Small intestine (tissue), 7 donors: Measurements from ENCODE around the gene CRKL. TPM values are rescaled to one million over a fixed set of nuclear protein-coding genes. Genes with fewer than 3 reads are reported as not detected.
A peak's percentile ranks its signal among the peaks of the same experiment; 100 is the strongest.

Experiments used
- DNase-seq, 2 donors: peaks; one replicate each; pipeline versions ENCODE4 v3.0.0 to v3.0.0-alpha.2; 2013
- FAIRE-seq: peaks from 2 replicates; lab custom pipeline; 2012; peaks lifted over from hg19 to GRCh38; lab: Jason Lieb, UNC
- H3K27ac ChIP-seq, 3 donors: one replicate each; pipeline ENCODE4 v1.5.1; 2013; ENCODE audit warnings: low read length in 2 of 3, mild to moderate bottlenecking in 2 of 3, control low read depth in 1 of 3, inconsistent platforms in 1 of 3, low read depth in 1 of 3, moderate library complexity in 1 of 3
- H3K27me3 ChIP-seq, 3 donors: one replicate each; pipeline ENCODE4 v1.6.1; 2013; ENCODE audit warnings: low read length in 3 of 3, inconsistent platforms in 1 of 3; ENCODE audit not compliant: control insufficient read depth in 3 of 3, insufficient read depth in 3 of 3
- H3K36me3 ChIP-seq, 3 donors: one replicate each; pipeline ENCODE4 v1.6.1; 2013; ENCODE audit warnings: low read length in 3 of 3, inconsistent platforms in 1 of 3, low read depth in 1 of 3, mild to moderate bottlenecking in 1 of 3, moderate library complexity in 1 of 3; ENCODE audit not compliant: control insufficient read depth in 3 of 3, insufficient read depth in 2 of 3
- H3K4me1 ChIP-seq, 3 donors: one replicate each; pipeline ENCODE4 v1.6.1; 2013; ENCODE audit warnings: low read length in 2 of 3, inconsistent platforms in 1 of 3, low read depth in 1 of 3, mild to moderate bottlenecking in 1 of 3, moderate library complexity in 1 of 3; ENCODE audit not compliant: control insufficient read depth in 3 of 3, insufficient read depth in 2 of 3
- H3K4me3 ChIP-seq, 3 donors: one replicate each; pipeline ENCODE4 v1.5.1; 2013; ENCODE audit warnings: low read length in 3 of 3, control low read depth in 1 of 3, inconsistent platforms in 1 of 3, low read depth in 1 of 3, mild to moderate bottlenecking in 1 of 3, moderate library complexity in 1 of 3
- H3K9me3 ChIP-seq, 2 donors: one replicate each; pipeline ENCODE4 v1.6.1; 2013; ENCODE audit warnings: low read depth in 1 of 2, low read length in 1 of 2; ENCODE audit not compliant: control insufficient read depth in 2 of 2, insufficient read depth in 1 of 2
- WGBS, 3 donors: extraction: QIAGEN DNeasy Blood & Tissue Kit; methylation state at CpG; one replicate each; pipeline ENCODE4 v1.1.7; 2013; 5-methylcytosine and 5-hydroxymethylcytosine counted together
- polyA plus RNA-seq, 4 donors: library from polyadenylated mRNA; stranded (reverse) in 3 of 4; unstranded in 1 of 4; fragments of 200-250 nt in 3 of 4; fragments of 120-200 nt in 1 of 4; gene quantifications; one replicate each; pipeline versions ENCODE4 v1.2.1 to v1.2.3, GENCODE V29; 2013
- donor health status: healthy with polysubstance abuse.
- donor health status: control.
- donor health status: control.
- donor health status: Bipolar disorder and iron deficiency.
- donor health status: healthy.

The CRKL gene
- polyA plus RNA-seq, 4 donors, result 18.6 to 57.8 (median 22.0) TPM

DNA sequence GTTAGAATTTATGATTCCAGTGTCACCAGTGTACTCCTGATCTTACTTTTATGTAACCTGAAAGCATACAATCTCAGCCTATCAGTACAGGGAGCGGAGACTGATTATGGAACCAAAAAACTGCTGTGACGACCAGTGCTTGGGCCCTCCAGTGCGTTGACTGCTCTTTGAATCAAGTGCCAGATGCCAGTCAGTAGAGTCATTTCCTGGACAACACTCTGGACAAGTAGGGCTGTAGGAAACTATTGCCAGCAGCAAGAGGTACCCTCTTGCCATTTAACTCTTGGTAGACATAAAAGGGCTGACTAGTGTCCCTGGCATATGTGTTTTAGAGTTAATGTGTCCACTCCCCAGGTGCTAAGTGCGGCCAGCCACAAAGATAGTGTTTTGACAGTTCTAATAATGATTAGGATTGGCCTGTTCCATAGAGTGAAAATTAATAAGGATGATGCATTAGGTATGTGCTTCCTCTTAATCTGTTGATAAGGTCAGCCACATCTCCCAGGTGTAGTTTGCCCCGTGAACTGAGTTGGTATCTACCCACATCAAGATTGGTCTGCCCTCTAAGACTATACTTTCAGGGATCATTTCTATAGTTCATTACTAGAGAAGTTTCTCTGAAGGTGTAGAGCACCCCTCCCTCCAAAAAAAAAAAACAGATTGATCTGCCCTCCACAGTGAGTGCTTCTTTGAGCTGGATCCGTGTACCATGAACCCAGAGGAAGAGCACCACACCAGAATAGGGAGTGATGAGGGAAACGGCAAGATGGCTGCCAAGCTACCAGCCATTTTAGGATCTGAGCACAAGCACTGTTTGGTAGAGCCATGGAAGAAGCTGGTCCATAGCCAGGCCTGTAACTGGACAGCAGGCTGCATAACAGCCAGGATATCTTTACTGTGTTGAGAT, 29.1 kb downstream of the CRKL start:
- Histone ChIP-seq H3K27ac (peak overlapping the region in 1 of 3 donors; percentile 53), H3K4me1 (peaks cover 6 to 56% (median 12%) of the 10 kb centered on the region in 3 donors)

DNA sequence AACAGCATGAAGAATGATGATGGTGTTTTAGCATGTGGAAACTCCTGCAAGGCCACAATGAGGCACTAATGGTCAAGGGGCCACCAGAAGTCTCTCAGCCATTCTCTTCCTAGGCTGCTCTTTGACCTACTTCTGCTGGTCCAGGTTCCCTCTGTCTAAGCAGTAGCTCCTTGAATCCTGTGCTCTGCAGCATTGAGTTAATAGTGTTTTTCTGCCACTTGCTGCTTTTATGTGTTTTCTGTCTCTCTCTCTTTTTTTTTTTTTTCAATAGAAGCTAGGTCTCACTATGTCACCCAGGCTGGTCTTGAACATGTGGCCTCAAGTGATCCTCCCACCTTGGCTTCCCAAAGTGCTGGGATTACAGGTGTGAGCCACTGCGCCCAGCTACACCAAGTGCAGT, 29.8 kb downstream of the CRKL start:
- H3K4me1 ChIP-seq, result peaks cover 6 to 58% (median 12%) of the 10 kb centered on the region in 3 donors
- WGBS, 3 donors, result 92 to 95% (median 95%) methylated on average over 1 of the region's 1 CpG
- no peak overlapping the region for H3K27ac ChIP-seq
- DNase-seq (no peak), FAIRE-seq (no peak)
- no peaks in the 10 kb centered on the region for H3K9me3 ChIP-seq
- H3K36me3 ChIP-seq, result peaks cover 4 to 45% (median 9%) of the 10 kb centered on the region in 3 donors
- H3K4me3 ChIP-seq, result no peak overlapping the region
- no peaks in the 10 kb centered on the region for H3K27me3 ChIP-seq

More for the DNA sequence above, 29.1 kb downstream of the CRKL start:
- DNase-seq, result no peak
- Histone ChIP-seq H3K9me3 (no peaks in the 10 kb centered on the region), H3K4me3 (no peak overlapping the region), H3K27me3 (no peaks in the 10 kb centered on the region), H3K36me3 (peaks cover 2 to 44% (median 8%) of the 10 kb centered on the region in 3 donors)
- 49 to 75% (median 69%) methylated on average over 7 of the region's 7 CpGs for WGBS, 3 donors
- no peak for FAIRE-seq

- WGBS, 3 donors, result 20 to 58% (median 44%) methylated on average over 5 of the region's 5 CpGs
- Histone ChIP-seq H3K27ac (peak overlapping the region in 2 of 3 donors; percentile 37 to 66), H3K4me1 (peaks cover 6 to 73% (median 14%) of the 10 kb centered on the region in 3 donors), H3K36me3 (peaks cover 4 to 53% (median 14%) of the 10 kb centered on the region in 3 donors), H3K9me3 (no peaks in the 10 kb centered on the region), H3K27me3 (no peaks in the 10 kb centered on the region), H3K4me3 (no peak overlapping the region)
- FAIRE-seq (no peak), DNase-seq (peak; percentile 78 to 85)
Measured at GRCh38 chr22:20948450-20948849, 31.2 kb downstream of the CRKL start.

- H3K27ac ChIP-seq, result peak overlapping the region in 2 of 3 donors; percentile 2 to 66
- no peak for DNase-seq
- WGBS, 3 donors, result 83 to 89% (median 86%) methylated on average over 5 of the region's 5 CpGs
- FAIRE-seq, result no peak
- no peaks in the 10 kb centered on the region for H3K27me3 ChIP-seq
- H3K4me3 ChIP-seq, result no peak overlapping the region
- H3K4me1 ChIP-seq, result peaks cover 6 to 78% (median 14%) of the 10 kb centered on the region in 3 donors
- H3K9me3 ChIP-seq, result no peaks in the 10 kb centered on the region
- peaks cover 7 to 55% (median 17%) of the 10 kb centered on the region in 3 donors for H3K36me3 ChIP-seq
Measured at GRCh38 chr22:20948989-20949388, 31.8 kb downstream of the CRKL start.

GRCh38 chr22:20949698-20950183, 32.5 kb downstream of the CRKL start:
- Histone ChIP-seq H3K27ac (peak overlapping the region; percentile 24 to 81 (median 45)), H3K9me3 (no peaks in the 10 kb centered on the region), H3K4me3 (no peak overlapping the region), H3K36me3 (peaks cover 7 to 60% (median 17%) of the 10 kb centered on the region in 3 donors), H3K4me1 (peaks cover 6 to 86% (median 14%) of the 10 kb centered on the region in 3 donors), H3K27me3 (no peaks in the 10 kb centered on the region)
- 64 to 77% (median 75%) methylated on average over 13 of the region's 13 CpGs for WGBS, 3 donors
- no peak for FAIRE-seq
- DNase-seq, result peak in 1 of 2 donors; percentile 29

DNA sequence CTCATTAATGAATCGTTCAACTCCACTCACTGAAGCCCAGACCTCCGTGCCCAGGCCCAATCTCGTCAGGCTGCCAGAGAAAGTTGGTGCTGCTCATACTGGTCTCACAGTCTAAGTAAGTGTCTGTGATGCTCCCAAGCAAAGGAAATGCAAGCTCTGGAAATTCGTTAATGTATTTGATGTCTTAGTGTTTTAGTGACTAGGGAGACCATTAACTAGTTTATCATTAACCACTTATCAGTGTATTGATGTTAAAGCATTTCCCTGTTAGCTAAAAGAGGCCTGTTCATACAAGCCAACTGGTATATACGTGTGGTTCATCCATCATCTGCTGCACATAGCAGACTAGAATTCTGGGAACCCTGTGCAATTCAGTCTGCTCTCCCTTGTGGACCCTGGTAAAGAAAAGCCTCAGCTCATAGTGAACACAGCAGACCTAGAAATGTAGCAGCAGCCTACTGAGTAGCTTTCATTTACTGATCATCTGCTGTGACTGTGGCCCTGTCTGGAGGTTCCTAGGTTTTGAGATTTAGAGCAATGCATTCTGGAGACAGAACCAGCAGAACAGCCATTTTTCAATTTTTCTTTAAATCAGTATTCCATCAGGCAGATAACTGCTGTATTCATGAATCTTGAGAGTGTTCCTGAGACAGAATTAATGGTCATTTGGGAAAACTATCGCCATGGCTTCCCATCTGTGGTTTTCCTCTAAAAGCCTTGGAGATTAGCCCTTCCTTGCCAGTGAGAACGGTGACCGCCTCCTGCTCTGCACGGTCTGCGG, 34.1 kb downstream of the CRKL start:
- 21 to 68% (median 45%) methylated on average over 10 of the region's 10 CpGs for WGBS, 3 donors
- no peaks in the 10 kb centered on the region for H3K27me3 ChIP-seq
- FAIRE-seq (no peak), DNase-seq (peak; percentile 83)
- peaks cover 7 to 64% (median 17%) of the 10 kb centered on the region in 3 donors for H3K36me3 ChIP-seq
- peaks cover 8 to 91% (median 10%) of the 10 kb centered on the region in 3 donors for H3K4me1 ChIP-seq
- H3K9me3 ChIP-seq, result no peaks in the 10 kb centered on the region
- no peak overlapping the region for H3K4me3 ChIP-seq
- peak overlapping the region; percentile 79 to 90 (median 81) for H3K27ac ChIP-seq

DNA sequence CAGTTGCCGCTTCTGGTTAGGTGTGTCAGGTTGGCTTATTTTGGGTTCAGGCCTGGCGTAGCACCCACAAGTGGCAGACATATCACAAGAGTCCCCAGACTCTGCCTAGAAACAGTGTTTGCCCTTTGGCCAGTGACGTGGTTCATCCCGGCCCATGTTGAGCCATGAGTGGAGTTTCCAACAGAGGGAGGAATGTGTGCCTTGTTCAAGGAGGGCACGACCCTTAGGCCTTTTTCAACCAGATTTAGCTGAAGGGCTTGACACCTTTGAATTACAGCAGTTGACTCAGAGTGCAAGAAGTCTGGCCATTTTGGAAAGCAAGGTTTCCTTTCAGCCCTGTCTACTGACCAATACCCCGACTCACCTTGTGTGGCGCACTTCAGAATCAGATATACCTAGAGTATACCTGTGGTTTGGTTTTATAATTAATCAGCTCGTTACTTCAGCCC, 34.7 kb downstream of the CRKL start:
- WGBS, 3 donors, result 24 to 66% (median 41%) methylated on average over 8 of the region's 8 CpGs
- no peak overlapping the region for H3K4me3 ChIP-seq
- FAIRE-seq (no peak), DNase-seq (peak; percentile 86 to 89)
- H3K27me3 ChIP-seq, result no peaks in the 10 kb centered on the region
- H3K4me1 ChIP-seq, result peaks cover 6 to 90% (median 8%) of the 10 kb centered on the region in 3 donors
- H3K9me3 ChIP-seq, result no peaks in the 10 kb centered on the region
- peak overlapping the region; percentile 79 to 90 (median 81) for H3K27ac ChIP-seq
- H3K36me3 ChIP-seq, result peaks cover 7 to 59% (median 17%) of the 10 kb centered on the region in 3 donors
